MM.1S (cell line): ENCODE measurements around the gene KIAA1549.

Experiments used
- DNase-seq: peaks from one replicate; pipeline ENCODE4 v3.0.0-alpha.2; 2015
- H2AFZ ChIP-seq: fragments of 300-600 bp; sonication (generic); 2 replicates; pipeline ENCODE4 v1.6.0; 2016; ENCODE audit warnings: antibody characterized with exemption, low read length
- H3F3A ChIP-seq: fragments of 300-600 bp; sonication (generic); 2 replicates; pipeline ENCODE4 v1.6.1; 2016; ENCODE audit warnings: mild to moderate bottlenecking, antibody characterized with exemption, low read length, moderate library complexity, mixed read lengths; ENCODE audit not compliant: insufficient read depth
- H3K27ac ChIP-seq: fragments of 300-600 bp; sonication (generic); 2 replicates; pipeline ENCODE4 v1.5.1; 2016; ENCODE audit warnings: mild to moderate bottlenecking, low read length
- H3K27me3 ChIP-seq: fragments of 300-600 bp; sonication (generic); replicated peaks from 2 replicates; pipeline ENCODE4 v1.6.0; 2016; ENCODE audit warnings: low read length; ENCODE audit not compliant: insufficient read depth
- H3K36me3 ChIP-seq: fragments of 300-600 bp; sonication (generic); replicated peaks from 2 replicates; pipeline ENCODE4 v1.6.1; 2016; ENCODE audit warnings: mild to moderate bottlenecking, low read length, mixed read lengths; ENCODE audit not compliant: insufficient read depth
- H3K4me1 ChIP-seq: fragments of 300-600 bp; sonication (generic); 2 replicates; pipeline ENCODE4 v1.6.1; 2016; ENCODE audit warnings: low read length, mixed read lengths
- H3K4me2 ChIP-seq: fragments of 300-600 bp; sonication (generic); 2 replicates; pipeline ENCODE4 v1.6.0; 2016; ENCODE audit warnings: low read depth, low read length
- H3K4me3 ChIP-seq: fragments of 300-600 bp; sonication (generic); 2 replicates; pipeline ENCODE4 v1.5.1; 2016; ENCODE audit warnings: low read length, mixed read lengths
- H3K79me2 ChIP-seq: fragments of 300-600 bp; sonication (generic); 2 replicates; pipeline ENCODE4 v1.6.1; 2016; ENCODE audit warnings: mixed run types, low read length, mixed read lengths
- H3K9ac ChIP-seq: fragments of 300-600 bp; sonication (generic); 2 replicates; pipeline ENCODE4 v1.6.1; 2016; ENCODE audit warnings: low read length, mixed read lengths
- H3K9me2 ChIP-seq: fragments of 300-600 bp; sonication (generic); replicated peaks from 2 replicates; pipeline ENCODE4 v1.6.1; 2016; ENCODE audit warnings: mild to moderate bottlenecking, low read length, mixed read lengths; ENCODE audit not compliant: insufficient read depth
- H3K9me3 ChIP-seq: fragments of 300-600 bp; sonication (generic); replicated peaks from 2 replicates; pipeline ENCODE4 v1.6.1; 2016; ENCODE audit warnings: mild to moderate bottlenecking, low read length, mixed read lengths; ENCODE audit not compliant: insufficient read depth
- H4K20me1 ChIP-seq: fragments of 300-600 bp; sonication (generic); 2 replicates; pipeline ENCODE4 v1.6.1; 2016; ENCODE audit warnings: mild to moderate bottlenecking, low read length, moderate library complexity, mixed read lengths; ENCODE audit not compliant: insufficient read depth
- CTCF ChIP-seq: fragments of 300-600 bp; sonication (generic); IDR thresholded peaks from 2 replicates; pipeline ENCODE4 v1.5.1; 2016; ENCODE audit warnings: antibody characterized with exemption, low read length, mixed read lengths
- EZH2 ChIP-seq: fragments of 300-600 bp; sonication (generic); optimal IDR thresholded peaks from 2 replicates; pipeline ENCODE3; 2017; ENCODE audit warnings: low read depth, mild to moderate bottlenecking, antibody characterized with exemption, low read length, mixed read lengths
- EZH2phosphoT487 ChIP-seq: fragments of 300-600 bp; sonication (generic); IDR thresholded peaks from 2 replicates; pipeline ENCODE4 v1.6.1; 2018; ENCODE audit warnings: antibody characterized with exemption, low read length

Gene KIAA1549

DNA sequence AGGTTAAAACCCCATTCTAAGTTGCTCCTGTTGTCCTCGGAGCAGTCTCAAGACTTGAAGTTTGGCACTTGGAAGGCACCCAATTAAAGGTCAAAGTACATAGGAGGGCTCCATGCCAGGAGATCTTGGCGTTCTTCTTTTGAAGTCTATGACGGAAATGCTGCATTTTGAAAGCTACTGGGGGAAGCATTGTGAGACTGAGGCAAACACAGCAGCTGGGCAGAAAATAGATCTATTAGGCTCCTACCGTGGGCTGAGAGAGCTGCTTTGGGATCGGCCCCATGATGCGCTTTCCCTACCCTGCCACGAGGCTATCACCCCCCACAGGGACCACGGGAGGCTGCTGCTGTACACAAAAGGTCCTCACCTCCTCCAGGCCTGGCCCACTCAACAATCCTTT lies 20.0 kb downstream of the KIAA1549 start:
- H3K9ac ChIP-seq: no peak overlapping the region
- no peaks in the 10 kb centered on the region for H3K4me1 ChIP-seq
- no peak overlapping the region for H2AFZ ChIP-seq
- H3K36me3 ChIP-seq: no peaks in the 10 kb centered on the region
- H4K20me1 ChIP-seq: no peaks in the 10 kb centered on the region
- H3K9me2 ChIP-seq: no peaks in the 10 kb centered on the region
- H3K9me3 ChIP-seq: no peaks in the 10 kb centered on the region
- no peak for TF ChIP-seq EZH2phosphoT487
- TF ChIP-seq EZH2: no peak
- no peak for TF ChIP-seq CTCF
- H3K27me3 ChIP-seq: no peaks in the 10 kb centered on the region
- H3K4me3 ChIP-seq: no peak overlapping the region
- H3K79me2 ChIP-seq: no peaks in the 10 kb centered on the region
- no peak for DNase-seq
- no peaks in the 10 kb centered on the region for H3F3A ChIP-seq
- H3K4me2 ChIP-seq: no peak overlapping the region
- no peak overlapping the region for H3K27ac ChIP-seq

- no peak for TF ChIP-seq CTCF
- no peak for TF ChIP-seq EZH2phosphoT487
- no peak for TF ChIP-seq EZH2
- H4K20me1 ChIP-seq: no peaks in the 10 kb centered on the region
Observed at GRCh38 chr7:138958391-138958956, 22.7 kb downstream of the KIAA1549 start.

DNA sequence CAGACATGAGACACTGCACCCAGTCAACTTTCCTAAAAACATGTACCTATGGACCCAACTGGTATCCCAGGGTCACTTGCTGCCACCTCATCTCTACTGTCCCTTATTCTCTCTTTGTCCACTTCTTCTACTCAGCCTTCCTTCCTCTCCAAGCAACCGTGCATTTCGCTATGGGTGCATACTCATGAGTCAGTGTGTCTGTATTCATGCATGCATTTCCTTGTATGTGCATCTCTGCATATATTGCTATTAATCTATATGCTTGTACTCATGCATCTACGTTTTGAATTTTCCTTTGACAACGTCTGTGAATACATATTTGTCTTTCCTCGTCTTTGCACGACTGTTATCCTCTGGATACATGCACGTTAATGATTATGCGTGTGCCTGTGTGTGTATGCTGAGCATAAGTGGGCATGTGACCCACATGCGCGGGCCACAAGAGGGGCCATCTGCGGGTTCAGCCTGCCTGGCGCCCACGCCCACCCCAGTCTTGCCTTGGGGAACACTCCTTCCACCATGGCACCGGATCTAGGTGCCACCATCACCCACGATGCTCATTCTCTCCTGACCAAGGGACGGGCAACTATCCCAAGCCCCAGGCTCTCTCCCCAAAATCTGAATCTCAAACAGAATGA lies 23.3 kb downstream of the KIAA1549 start:
- Histone ChIP-seq H3K36me3 (no peaks in the 10 kb centered on the region), H3K9me3 (no peaks in the 10 kb centered on the region), H2AFZ (no peak overlapping the region), H3K27me3 (no peaks in the 10 kb centered on the region), H3K79me2 (no peaks in the 10 kb centered on the region), H3K9ac (no peak overlapping the region), H3K4me2 (no peak overlapping the region), H3F3A (no peaks in the 10 kb centered on the region), H3K4me3 (no peak overlapping the region), H3K4me1 (no peaks in the 10 kb centered on the region), H3K9me2 (no peaks in the 10 kb centered on the region), H4K20me1 (no peaks in the 10 kb centered on the region), H3K27ac (no peak overlapping the region)
- no peak for DNase-seq
- TF ChIP-seq CTCF: no peak
- no peak for TF ChIP-seq EZH2
- TF ChIP-seq EZH2phosphoT487: no peak

More at GRCh38 chr7:138958391-138958956, 22.7 kb downstream of the KIAA1549 start:
- no peaks in the 10 kb centered on the region for H3F3A ChIP-seq
- no peaks in the 10 kb centered on the region for H3K27me3 ChIP-seq
- H3K4me3 ChIP-seq: no peak overlapping the region
- no peak overlapping the region for H3K9ac ChIP-seq
- H3K4me1 ChIP-seq: no peaks in the 10 kb centered on the region
- H3K27ac ChIP-seq: no peak overlapping the region
- H3K4me2 ChIP-seq: no peak overlapping the region
- no peak for DNase-seq
- no peaks in the 10 kb centered on the region for H3K9me2 ChIP-seq
- no peaks in the 10 kb centered on the region for H3K9me3 ChIP-seq
- H3K79me2 ChIP-seq: no peaks in the 10 kb centered on the region
- no peak overlapping the region for H2AFZ ChIP-seq
- no peaks in the 10 kb centered on the region for H3K36me3 ChIP-seq
